DMS53 (cell line): ENCODE measurements around the gene CELF5.
A peak's percentile ranks its signal among the peaks of the same experiment; 100 is the strongest.

Experiments used
- DNase-seq: peaks from one replicate; lab custom pipeline; 2025; lab: John Stamatoyannopoulos, UW

The CELF5 gene

DNA sequence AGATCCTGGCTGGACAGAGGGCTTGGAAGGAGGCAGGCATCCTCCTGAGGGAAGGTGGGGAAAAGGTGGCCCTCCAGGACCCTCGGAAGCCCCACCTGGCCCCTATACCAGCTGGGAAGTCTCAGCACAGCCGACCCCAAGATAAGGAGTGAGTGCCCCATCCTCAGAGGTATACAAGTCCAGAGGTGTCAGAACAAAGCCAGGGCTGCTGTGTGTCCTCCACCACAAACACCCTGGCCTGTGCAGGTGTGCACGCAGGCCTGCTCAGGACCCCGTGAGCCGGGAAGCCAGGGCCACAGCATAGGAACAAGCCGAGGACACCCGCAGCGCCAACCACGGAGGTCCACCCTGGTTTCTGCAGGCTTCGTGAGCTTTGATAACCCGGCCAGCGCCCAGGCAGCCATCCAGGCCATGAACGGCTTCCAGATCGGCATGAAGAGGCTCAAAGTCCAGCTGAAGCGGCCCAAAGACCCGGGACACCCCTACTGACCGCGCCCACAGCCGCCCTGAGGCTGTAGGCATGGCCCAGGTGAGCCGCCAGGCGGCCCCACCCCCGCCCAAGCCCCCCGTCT lies 68.6 kb downstream of the CELF5 start:
- DNase-seq = peak; percentile 30

DNA sequence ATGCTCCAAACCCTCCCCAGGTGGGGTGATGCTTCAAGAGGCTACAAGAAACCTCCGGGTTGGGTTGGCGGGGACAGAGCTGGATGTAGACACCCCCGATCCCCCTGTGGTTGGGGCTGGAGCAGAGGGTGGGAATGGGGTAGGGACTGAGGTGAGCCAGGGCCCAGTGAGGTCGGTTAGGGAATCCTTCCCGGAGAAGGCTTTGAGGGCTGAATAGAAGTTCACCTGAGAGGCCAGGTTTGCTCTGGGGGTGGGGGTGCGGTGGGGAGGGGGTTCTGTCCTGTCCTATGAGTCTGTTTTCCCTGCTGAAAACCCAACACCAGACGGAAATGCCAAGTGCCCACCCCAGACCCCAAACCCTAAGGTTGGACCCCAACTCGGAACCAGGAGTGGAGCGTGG lies 69.1 kb downstream of the CELF5 start:
- DNase-seq = no peak

DNA sequence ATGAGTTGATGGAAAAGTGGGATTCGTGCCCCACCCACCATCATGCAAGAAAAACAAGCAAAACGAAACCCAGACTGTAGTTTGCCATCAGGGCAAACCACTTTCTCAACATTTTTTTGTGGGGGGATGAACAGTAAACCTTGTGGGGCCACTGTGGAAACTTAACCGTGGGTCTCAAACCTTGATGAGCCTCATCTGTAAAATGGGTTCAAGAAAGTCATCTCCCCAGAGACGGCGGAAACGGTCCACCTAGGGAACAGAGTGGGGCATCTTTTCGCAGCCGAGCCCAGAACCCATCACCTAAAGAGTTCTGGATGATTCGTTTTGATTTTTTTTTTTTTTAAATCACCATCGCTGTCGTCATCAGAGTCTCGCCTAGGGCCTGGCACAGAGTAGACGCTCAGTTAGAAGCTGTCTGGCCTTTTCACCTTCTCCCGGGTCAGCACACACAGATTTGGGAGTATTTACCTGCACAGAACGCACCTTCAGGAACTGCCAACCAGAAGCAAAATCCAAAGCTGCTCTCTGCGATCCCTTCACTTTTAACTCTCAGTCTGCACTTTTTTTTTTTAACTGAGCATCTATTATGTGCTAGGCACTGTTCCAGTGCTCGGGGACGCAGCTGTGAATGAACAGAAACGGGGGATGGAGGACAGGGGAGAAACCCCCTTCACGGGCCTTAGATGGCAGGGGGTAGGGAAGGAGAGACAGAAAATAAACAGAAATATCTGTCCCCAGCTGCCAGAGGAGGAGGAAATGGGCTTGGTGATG lies 69.8 kb downstream of the CELF5 start:
- no peak for DNase-seq

GRCh38 chr19:3295581-3295980 lies 71.1 kb downstream of the CELF5 start:
- DNase-seq = no peak

- DNase-seq = no peak
Measured at GRCh38 chr19:3296034-3296433, 71.6 kb downstream of the CELF5 start.

GRCh38 chr19:3296446-3296845 lies 72.0 kb downstream of the CELF5 start:
- no peak for DNase-seq

DNA sequence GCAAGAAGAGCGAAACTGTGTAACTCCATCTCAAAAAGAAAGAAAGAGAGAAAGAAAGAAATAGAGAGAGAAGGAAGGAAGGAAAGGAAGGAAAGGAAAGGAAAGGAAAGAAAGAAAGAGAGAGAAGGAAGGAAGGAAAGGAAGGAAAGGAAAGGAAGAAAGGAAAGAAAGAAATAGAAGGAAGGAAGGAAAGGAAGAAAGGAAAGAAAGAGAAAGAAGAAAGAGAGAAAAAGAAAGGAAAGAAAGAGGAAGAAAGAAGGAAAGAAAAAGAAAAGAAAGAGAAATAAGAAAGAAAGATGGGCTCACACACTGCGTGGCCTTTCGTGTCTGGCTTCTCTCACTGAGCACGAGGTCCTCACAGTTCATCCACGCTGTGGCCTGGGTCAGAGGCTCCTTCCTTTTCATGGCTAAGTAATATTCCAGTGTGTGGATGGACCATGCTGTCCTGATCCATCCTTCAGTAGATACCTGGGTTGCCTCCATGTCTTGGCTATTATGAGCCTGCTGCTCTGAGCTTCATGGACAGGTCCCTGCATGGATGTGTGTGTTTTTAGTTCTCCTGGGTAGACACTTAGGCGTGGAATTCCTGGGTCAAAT lies 74.5 kb downstream of the CELF5 start:
- DNase-seq = peak; percentile 24

GRCh38 chr19:3300566-3300965 lies 76.1 kb downstream of the CELF5 start:
- peak; percentile 37 for DNase-seq

GRCh38 chr19:3302755-3303154 lies 78.3 kb downstream of the CELF5 start:
- DNase-seq = peak; percentile 49

- DNase-seq = peak; percentile 74
Measured at GRCh38 chr19:3304871-3305423, 80.5 kb downstream of the CELF5 start.

GRCh38 chr19:3309724-3310123 lies 85.3 kb downstream of the CELF5 start:
- DNase-seq = no peak

GRCh38 chr19:3310280-3310679 lies 85.8 kb downstream of the CELF5 start:
- no peak for DNase-seq

GRCh38 chr19:3310711-3311110 lies 86.2 kb downstream of the CELF5 start:
- DNase-seq = no peak

- no peak for DNase-seq
Measured at GRCh38 chr19:3313199-3313575, 88.7 kb downstream of the CELF5 start.

GRCh38 chr19:3314962-3315675 lies 90.7 kb downstream of the CELF5 start:
- DNase-seq = no peak

- DNase-seq = no peak
Measured at GRCh38 chr19:3315676-3315973, 91.2 kb downstream of the CELF5 start.

GRCh38 chr19:3316132-3316648 lies 91.7 kb downstream of the CELF5 start:
- DNase-seq = no peak

- no peak for DNase-seq
Measured at GRCh38 chr19:3316659-3317207, 92.3 kb downstream of the CELF5 start.

GRCh38 chr19:3319643-3320353 lies 95.3 kb downstream of the CELF5 start:
- DNase-seq = no peak

- DNase-seq = no peak
Measured at GRCh38 chr19:3320354-3320670, 95.9 kb downstream of the CELF5 start.

DNA sequence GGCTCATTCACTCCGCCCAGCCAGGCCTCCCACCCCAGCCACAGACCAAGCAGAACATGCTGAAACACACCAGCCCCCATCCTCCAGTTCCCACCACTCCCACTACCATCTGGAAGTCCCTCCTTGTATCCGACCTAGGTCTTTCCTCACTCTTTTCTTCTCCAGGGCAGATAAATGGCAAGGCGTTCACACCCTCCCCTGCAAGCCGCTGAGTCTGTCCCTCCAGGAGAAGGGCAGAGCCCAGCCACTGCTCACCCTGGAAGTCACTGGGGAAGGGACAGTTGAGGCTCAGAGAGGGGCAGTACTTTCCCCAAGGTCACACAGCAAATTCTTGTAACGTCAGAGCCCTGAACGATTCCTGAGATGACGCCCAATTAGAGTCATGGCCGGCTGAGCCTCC lies 96.4 kb downstream of the CELF5 start:
- DNase-seq = no peak

DNA sequence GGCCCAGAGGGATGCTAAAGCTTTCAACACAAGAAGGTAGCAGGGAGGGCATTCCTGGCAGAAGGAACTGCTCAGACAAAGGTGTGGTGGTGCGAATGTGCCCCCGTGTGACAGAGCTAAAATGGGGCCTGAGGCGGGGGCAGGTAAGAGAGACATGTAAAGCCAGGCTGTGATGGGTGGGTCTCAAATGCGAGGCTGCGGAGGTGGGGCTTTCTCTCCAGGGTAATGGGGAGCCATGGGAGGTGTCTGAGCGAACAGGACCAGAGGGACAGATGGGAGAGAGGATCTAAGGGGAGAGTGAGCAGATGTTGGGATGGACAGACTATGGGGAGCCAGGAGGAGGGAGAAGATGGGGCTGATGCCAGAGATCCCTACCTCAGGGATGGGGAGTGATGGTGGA lies 97.2 kb downstream of the CELF5 start:
- DNase-seq = no peak
